ENCODE data around the gene P2RX1. TPM values are rescaled to one million over a fixed set of nuclear protein-coding genes. Genes with fewer than 3 reads are reported as not detected.

The P2RX1 gene
- total and polyA plus RNA-seq, 2 experiments from 2014 or later = 3.2 to 3.6 TPM

GRCh38 chr17:3847165-3847670, 69.0 kb downstream of the P2RX1 start:
- DNase-seq (ENCODE audit: low read depth in 1 of 2, low spot score in 1 of 2) = no peak
- Histone ChIP-seq H3K9me3 (ENCODE audit: low read depth) (no peaks in the 10 kb centered on the region), H3K4me1 (ENCODE audit: low read depth) (no peaks in the 10 kb centered on the region), H3K27me3 (no peaks in the 10 kb centered on the region), H3K27ac (no peak overlapping the region), H3K4me3 (no peak overlapping the region), H3K36me3 (peaks cover 3% of the 10 kb centered on the region)
- TF ChIP-seq CTCF (IDR thresholded peaks at IDR 0.05; ENCODE audit: low read depth, low read length) = no peak

Other genes starting within 250 kb of the P2RX1 start
- gene TAX1BP3, start 247.9 kb downstream of the P2RX1 start, total RNA-seq = 141 and 232 TPM in 2 replicates
- 155 and 286 TPM in 2 replicates for gene TAX1BP3, start 247.9 kb downstream of the P2RX1 start, polyA plus RNA-seq
- 56.0 and 91.8 TPM in 2 replicates for gene EMC6, start 247.7 kb downstream of the P2RX1 start, total RNA-seq
- 154 and 165 TPM in 2 replicates for gene EMC6, start 247.7 kb downstream of the P2RX1 start, polyA plus RNA-seq
- 0.09 and 0.46 TPM in 2 replicates for gene P2RX5, start 220.3 kb downstream of the P2RX1 start, total RNA-seq
- gene P2RX5, start 220.3 kb downstream of the P2RX1 start, polyA plus RNA-seq = 0.46 TPM in 1 of 2 replicates, not detected in the other
- 2.4 and 10.8 TPM in 2 replicates for gene HASPIN, start 192.6 kb downstream of the P2RX1 start, total RNA-seq
- 0.87 and 3.3 TPM in 2 replicates for gene HASPIN, start 192.6 kb downstream of the P2RX1 start, polyA plus RNA-seq
- 15.6 and 18.1 TPM in 2 replicates for gene ITGAE, start 115.3 kb downstream of the P2RX1 start, total RNA-seq
- gene ITGAE, start 115.3 kb downstream of the P2RX1 start, polyA plus RNA-seq = 66.1 and 86.6 TPM in 2 replicates
- gene NCBP3, start 70.2 kb downstream of the P2RX1 start, total RNA-seq = 16.8 and 32.2 TPM in 2 replicates
- gene NCBP3, start 70.2 kb downstream of the P2RX1 start, polyA plus RNA-seq = 27.0 and 59.0 TPM in 2 replicates
- 9.9 and 12.4 TPM in 2 replicates for gene CAMKK1, start 23.4 kb downstream of the P2RX1 start, total RNA-seq
- 6.5 and 7.7 TPM in 2 replicates for gene CAMKK1, start 23.4 kb downstream of the P2RX1 start, polyA plus RNA-seq
- gene ATP2A3, start 48.0 kb upstream of the P2RX1 start, total RNA-seq = 1.9 and 6.9 TPM in 2 replicates
- gene ATP2A3, start 48.0 kb upstream of the P2RX1 start, polyA plus RNA-seq = 4.2 and 15.8 TPM in 2 replicates
- gene ZZEF1, start 226.6 kb upstream of the P2RX1 start, total RNA-seq = 18.4 and 26.2 TPM in 2 replicates
- gene ZZEF1, start 226.6 kb upstream of the P2RX1 start, polyA plus RNA-seq = 6.0 and 7.1 TPM in 2 replicates
- gene CYB5D2, start 226.7 kb upstream of the P2RX1 start, total RNA-seq = 34.8 and 39.7 TPM in 2 replicates
- gene CYB5D2, start 226.7 kb upstream of the P2RX1 start, polyA plus RNA-seq = 25.2 and 33.7 TPM in 2 replicates